ENCODE results near the gene QARS1.

QARS1 gene

GRCh38 chr3:49120096-49120437, 15.5 kb upstream of the QARS1 start:
- peak; percentile 9 for DNase-seq

DNA sequence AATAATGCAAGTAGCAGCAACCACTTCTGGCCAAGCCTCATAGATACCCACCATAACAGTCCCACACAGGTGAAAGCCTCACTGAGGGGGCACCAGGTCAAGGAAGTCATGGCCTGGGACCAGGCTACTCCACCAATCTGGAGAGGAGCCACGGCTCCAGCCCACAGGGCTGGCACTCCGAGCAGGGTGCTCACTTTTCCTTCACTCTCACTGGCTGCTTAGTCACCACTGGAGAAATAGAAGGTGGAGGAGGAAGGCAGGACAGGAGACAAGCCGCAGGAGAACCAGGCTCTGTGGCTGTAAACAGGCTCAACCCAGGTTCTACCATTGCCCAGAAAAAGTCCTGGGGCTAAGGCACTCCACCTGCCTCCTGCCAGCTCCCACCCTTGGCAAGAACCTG, 14.9 kb upstream of the QARS1 start:
- no peak for DNase-seq

GRCh38 chr3:49119036-49119435, 14.5 kb upstream of the QARS1 start:
- no peak for DNase-seq

GRCh38 chr3:49112262-49112661, 7.7 kb upstream of the QARS1 start:
- DNase-seq, result no peak

DNA sequence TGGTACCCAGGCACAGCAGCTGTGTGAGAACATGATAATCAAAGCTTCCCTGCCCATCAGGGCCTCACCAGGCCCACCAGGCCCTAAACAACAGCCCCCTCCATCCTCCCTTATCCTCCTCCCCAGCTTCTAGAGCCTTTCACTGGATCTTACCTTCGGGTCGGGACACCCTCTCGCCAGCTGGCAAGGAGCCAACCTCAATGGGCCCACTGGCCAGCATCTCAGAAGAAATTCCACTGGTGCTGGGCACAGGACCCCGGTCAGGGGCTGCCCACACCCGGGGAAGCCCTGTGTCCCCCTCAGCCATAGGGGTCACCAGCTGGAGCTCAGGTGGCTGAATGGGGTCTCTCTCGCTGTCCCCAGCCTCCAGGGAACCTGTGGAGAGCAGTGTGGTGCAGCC, 6.8 kb upstream of the QARS1 start:
- DNase-seq, result no peak

DNA sequence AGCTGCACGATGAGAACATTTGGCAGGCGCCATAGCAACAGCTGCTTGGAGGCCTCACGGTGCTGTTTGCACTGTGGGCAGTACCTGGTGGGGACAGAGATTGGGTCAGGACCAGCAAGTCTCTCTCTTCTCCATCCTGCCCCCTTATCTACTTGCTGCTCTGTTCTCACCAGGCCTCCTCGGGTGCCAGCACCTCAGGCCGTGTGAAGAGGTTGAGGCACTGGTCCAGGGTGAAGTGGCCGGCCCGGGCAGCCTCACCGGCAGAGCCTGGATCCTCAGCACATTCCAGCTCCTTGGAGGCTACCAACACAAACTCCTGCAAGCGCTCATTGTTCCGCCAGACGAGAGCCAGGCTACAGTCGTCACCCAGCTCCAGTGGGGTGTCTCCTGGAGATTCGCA, 6.2 kb upstream of the QARS1 start:
- DNase-seq, result no peak

- DNase-seq, result no peak
These were observed 3.8 kb upstream of the QARS1 start for GRCh38 chr3:49108346-49108745.

- DNase-seq, result no peak
These were observed 518 bp downstream of the QARS1 start for GRCh38 chr3:49104052-49104426.

DNA sequence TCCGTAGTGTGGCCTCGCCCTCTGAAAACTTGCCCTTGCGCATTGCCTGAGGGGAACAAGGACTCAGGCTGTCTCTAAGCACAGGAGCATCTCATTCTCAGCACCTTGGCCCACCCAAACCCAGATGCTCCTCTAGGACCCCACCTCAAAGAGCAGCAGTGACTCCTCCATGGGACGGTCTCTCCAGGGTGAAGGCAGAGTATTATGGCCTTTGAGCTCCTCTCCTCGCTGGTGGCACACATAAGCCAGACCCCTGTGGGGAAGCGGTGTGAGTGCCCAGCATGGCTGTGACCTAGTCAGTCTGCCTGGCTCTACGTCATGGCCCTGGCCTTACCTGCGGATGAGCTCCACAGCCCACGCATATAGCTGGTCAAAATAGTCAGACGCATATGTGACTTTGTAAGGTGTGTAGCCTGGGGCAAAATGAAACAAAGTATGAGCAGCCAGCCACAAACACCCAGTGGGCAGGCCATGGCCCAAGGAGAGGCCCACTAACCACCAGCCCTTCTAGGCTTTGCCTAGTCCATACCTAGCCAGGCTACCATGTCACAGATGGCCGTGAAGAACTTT, 4.4 kb downstream of the QARS1 start:
- no peak for DNase-seq

GRCh38 chr3:49098910-49099630, 5.5 kb downstream of the QARS1 start:
- DNase-seq, result no peak

- DNase-seq, result no peak
These were observed 6.1 kb downstream of the QARS1 start for GRCh38 chr3:49098429-49098828.

DNA sequence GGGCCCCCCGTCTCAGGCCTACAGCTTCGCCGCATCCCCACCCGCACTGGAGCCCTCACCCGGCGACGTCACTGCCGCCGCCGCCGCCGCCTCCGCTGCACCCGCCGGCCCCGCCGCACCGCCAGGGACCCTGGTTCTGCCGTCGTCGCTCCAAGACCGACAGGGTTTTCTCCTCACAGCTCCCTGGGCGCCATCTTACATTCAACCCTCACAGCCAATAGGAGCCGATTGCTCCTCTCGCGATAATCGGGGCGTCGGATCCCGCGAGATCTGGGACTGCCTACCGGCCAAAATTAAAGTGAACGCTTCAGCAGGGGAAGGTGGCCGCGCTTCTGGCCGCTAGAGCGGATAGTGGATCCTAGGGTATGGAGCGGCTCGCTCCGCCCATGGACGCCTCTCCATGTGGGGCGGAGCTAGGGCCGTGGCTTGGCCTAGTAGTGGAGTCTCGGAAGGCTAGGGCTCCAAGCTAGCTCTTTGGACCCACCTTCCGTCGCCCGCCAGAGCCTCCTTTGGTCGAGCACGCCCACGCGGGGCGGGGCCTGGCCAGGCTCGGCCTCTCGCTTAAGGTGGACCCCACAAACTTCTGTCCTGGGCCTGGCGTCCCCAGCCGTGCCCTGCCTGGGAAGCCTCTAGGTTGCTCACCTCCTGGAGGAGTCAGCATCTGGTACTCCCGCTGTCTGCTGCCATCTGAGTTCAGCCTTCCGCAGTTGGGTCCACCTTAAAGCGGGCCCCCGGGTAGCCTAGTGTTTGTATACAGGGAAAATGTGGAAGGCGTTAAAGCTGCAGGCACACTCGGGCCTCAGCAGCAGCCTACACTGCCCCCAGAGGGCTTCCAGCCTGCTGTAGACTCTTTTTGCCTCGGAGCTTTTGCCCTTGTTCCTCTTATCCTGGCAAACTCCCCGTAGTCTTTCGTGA, 10.4 kb downstream of the QARS1 start, which contains the start of gene QRICH1:
TSS of gene QRICH1 (minus strand) at position 219 of the 915 bp plus-strand sequence. CDS start 17,054 bp downstream, outside the sequence.
- DNase-seq, result peak; percentile 98

GRCh38 chr3:49092938-49093852, 11.4 kb downstream of the QARS1 start:
- peak; percentile 87 for DNase-seq

- no peak for DNase-seq
These were observed 23.1 kb downstream of the QARS1 start for GRCh38 chr3:49081429-49081828.

DNA sequence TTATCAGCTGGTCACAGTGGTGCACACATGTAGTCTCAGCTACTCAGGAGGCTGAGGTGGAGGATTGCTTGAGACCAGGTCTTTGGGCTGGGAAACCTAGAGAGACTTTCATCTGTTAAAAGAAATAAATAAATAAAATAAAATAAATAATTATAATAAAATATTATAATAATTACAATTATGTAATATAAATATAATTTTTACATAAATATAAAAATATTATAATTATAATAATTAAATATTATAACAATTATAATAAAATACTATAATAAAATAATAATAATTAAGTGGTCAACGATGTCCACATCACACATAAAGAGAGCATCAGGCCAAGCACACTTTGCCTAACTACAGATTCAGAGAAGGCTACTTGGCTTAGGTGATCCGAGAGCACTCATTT, 25.3 kb downstream of the QARS1 start:
- DNase-seq, result no peak

GRCh38 chr3:49076646-49077045, 27.9 kb downstream of the QARS1 start:
- no peak for DNase-seq

DNA sequence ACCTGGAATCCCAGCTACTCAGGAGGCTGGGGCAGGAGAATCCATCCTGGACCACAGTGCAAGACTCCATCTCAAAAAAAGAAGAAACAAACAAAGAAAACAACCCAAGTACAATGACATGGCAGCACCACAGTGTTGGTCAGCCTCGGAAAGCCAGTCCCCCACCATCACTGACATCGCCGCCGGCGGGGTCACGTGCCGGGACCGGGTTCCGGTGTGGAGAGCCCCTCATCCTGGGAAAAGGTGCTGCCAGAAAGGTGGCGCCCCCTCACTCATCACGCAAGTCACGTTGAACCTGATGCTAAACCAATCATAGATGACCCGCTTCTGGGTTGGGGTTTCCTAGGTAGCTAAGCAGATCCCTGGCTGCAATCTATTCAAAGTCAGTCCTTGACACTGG, 28.4 kb downstream of the QARS1 start:
- no peak for DNase-seq

DNA sequence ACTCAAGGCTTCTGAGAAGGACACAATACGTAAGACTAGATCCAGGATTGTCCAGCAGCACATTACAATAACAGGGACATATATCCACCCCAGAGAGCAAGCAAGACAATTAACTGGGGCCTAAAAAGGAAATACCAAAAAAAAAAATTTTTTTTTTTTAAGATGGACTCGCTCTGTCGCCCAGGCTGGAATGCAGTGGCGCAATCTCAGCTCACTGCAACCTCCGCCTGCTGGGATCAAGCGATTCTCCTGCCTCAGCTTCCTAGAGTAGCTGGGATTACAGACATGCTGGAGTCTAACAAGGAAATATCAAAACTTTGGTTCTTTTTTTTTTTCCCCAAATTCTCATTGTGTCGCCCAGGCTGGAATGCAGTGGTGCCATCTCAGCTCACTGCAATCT, 46.5 kb downstream of the QARS1 start:
- no peak for DNase-seq

GRCh38 chr3:49057268-49057667, 47.3 kb downstream of the QARS1 start:
- no peak for DNase-seq

DNA sequence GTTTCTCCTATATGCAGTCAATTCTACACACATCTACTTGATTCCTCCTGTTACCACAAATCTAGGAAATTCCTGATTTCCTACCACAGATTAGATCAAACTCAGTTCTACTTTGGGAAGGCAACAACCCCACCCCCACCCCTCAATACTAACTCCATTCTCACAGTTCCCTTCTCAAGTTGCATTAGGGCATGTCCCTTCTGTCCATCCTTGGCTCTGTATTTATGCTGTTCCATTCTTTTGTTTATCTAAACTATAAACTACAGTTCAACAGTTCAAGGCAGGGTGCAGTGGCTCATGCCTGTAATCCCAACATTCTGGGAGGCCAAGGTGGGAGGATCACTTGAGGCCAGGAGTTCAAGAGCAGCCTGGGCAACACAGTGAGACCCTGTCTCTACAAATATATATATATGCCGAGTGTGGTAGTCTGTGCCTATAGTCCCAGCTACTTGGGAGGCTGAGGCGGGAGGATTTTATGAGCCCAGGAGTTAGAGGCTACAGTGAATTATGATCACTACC, 50.2 kb downstream of the QARS1 start:
- DNase-seq, result no peak

GRCh38 chr3:49053543-49053942, 51.0 kb downstream of the QARS1 start:
- DNase-seq, result no peak

Measured in activated CD4-positive, alpha-beta T cell treated with anti-CD3 and anti-CD28 coated beads, Interleukin-10, Interleukin-2, amounts not matched to agents 100 ng/mL and 50 ng/mL, durations not matched to agents 16 hours and 8 hours (primary cell).